ENCODE data around the gene MLLT6. TPM values are rescaled to one million over a fixed set of nuclear protein-coding genes. Genes with fewer than 3 reads are reported as not detected.

The MLLT6 gene
- total and polyA plus RNA-seq, 2 of the 13 experiments (the other 11 are each of a cell fraction or from before 2014, with no cell fraction given) = 50.7 to 69.5 TPM

- TF ChIP-seq MNT (IDR thresholded peaks at IDR 0.05) (no peak), NFE2L2 (IDR thresholded peaks at IDR 0.05; ENCODE audit: low read length) (no peak), ZNF660 (CRISPR knock-in tag; IDR thresholded peaks at IDR 0.05; ENCODE audit: borderline replicate concordance, low read depth) (no peak), THAP9 (CRISPR knock-in tag; IDR thresholded peaks at IDR 0.05; ENCODE audit: borderline replicate concordance) (no peak), BRCA1 (CRISPR knock-in tag; IDR thresholded peaks at IDR 0.05) (no peak), ZSCAN5A (CRISPR knock-in tag; IDR thresholded peaks at IDR 0.05; ENCODE audit: borderline replicate concordance) (no peak), AKNA (CRISPR knock-in tag; IDR thresholded peaks at IDR 0.05; ENCODE audit: borderline replicate concordance) (no peak), PTBP1 (IDR thresholded peaks at IDR 0.05; ENCODE audit: low read depth, low read length, poor library complexity, severe bottlenecking) (no peak), ZBTB3 (CRISPR knock-in tag; IDR thresholded peaks at IDR 0.05; ENCODE audit: borderline replicate concordance, low read depth) (no peak), RFX3 (CRISPR knock-in tag; IDR thresholded peaks at IDR 0.05) (no peak), MED13 (CRISPR knock-in tag; IDR thresholded peaks at IDR 0.05) (no peak), ZNF580 (CRISPR knock-in tag; IDR thresholded peaks at IDR 0.05; ENCODE audit: borderline replicate concordance, low read depth) (no peak), ZNF841 (CRISPR knock-in tag; IDR thresholded peaks at IDR 0.05; ENCODE audit: borderline replicate concordance) (no peak), ZNF414 (CRISPR knock-in tag; IDR thresholded peaks at IDR 0.05) (no peak), EP300 (IDR thresholded peaks at IDR 0.05; ENCODE audit: low read depth in 2 of 2, low read length in 2 of 2) (no peak), EP300 (CRISPR knock-in tag; IDR thresholded peaks at IDR 0.05; ENCODE audit: borderline replicate concordance) (no peak), HCFC1 (IDR thresholded peaks at IDR 0.05; ENCODE audit: low read depth, low read length) (no peak)
These were observed 1.6 kb downstream of the MLLT6 start (continued) for GRCh38 chr17:38706505-38707216.

Data from HepG2 (cell line).